GM18502 (cell line): ENCODE measurements around the gene RCBTB2.
A peak's percentile ranks its signal among the peaks of the same experiment; 100 is the strongest.

Experiments used
- ATAC-seq: cut with Tn5 transposase; IDR thresholded peaks from one replicate; pipeline ENCODE4 v1.9.1; 2021; ENCODE audit warnings: mild to moderate bottlenecking; ENCODE audit not compliant: unreplicated experiment, poor library complexity

Gene RCBTB2

GRCh38 chr13:48532256-48532505 lies 699 bp downstream of the RCBTB2 start:
- no peak for ATAC-seq

- no peak for ATAC-seq
These were observed 1.2 kb downstream of the RCBTB2 start for GRCh38 chr13:48531416-48532255.

- no peak for ATAC-seq
These were observed 2.0 kb downstream of the RCBTB2 start for GRCh38 chr13:48530833-48531232.

DNA sequence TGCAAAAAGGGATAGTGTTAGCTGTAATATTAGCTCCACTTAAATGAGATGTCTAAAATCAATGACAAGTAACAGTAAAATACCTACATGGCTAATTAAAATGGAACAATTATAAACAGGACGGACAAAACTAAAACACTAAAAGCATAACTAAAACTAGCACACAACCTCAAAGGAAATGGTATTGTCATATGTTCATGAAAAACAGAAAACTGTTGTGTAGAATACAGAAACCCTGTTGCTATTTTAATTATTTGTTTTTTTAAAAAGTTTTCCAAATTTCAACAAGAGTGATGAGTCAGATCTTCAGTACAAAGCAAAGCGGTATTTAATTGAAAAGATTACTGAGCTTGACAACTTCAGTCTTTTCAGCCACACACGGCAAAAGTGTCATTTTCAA lies 4.2 kb downstream of the RCBTB2 start:
- no peak for ATAC-seq

- no peak for ATAC-seq
These were observed 4.9 kb downstream of the RCBTB2 start for GRCh38 chr13:48527955-48528354.

DNA sequence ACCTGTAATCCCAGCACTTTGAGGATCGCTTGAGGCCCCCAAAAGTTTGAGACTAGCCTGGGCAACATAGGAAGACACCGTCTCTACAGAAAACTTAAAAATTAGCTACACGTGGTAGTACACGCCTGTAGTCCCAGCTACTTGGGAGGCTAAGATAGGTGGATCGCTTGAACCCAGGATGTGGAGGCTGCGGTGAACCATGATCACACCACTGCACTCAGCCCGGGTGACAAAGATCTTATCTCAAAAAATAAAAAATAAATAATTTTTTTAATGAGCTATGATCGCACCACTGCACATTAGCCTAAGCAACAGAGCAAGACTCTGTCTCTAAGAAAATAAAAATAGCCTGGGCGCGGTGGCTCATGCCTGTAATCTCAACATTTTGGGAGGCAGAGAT lies 6.6 kb downstream of the RCBTB2 start:
- no peak for ATAC-seq

DNA sequence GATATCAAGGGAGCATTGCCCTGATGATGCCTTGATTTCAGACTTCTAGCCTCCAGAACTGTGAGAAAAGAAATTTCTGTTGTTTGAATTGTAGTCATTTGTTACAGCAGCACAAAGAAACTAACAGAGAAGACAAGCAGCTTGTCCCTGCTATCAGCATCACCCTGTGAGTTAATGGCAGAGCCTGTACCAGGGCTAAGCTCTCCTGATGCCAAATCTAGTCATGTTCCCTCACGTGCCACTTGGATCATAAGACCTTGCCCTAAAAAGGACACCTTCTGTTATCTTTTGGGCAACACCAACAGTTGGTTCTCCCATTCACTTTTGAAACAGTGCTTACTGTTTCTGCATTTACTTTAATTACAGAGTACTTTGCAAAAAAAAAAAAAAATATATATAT lies 14.8 kb downstream of the RCBTB2 start:
- no peak for ATAC-seq

DNA sequence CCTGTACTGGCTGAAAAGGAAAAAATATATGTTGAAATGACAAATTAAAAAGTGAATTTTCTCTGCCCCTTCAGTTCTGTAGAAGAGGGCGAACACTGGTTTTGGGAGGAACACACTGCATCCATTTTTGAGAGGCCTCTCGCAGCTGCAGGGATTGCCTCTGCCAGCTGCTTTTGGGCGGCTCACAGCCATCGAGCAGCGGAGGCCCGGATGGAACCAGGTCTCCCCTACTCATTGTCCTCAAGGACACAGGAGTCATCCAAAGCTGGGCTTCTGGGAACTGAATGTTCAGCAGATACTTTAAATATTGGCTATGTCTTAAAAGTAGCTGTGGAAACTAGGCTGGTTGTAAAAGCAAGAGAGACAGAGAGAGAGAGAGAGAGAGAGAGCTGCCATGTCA lies 17.1 kb downstream of the RCBTB2 start:
- ATAC-seq, result no peak

DNA sequence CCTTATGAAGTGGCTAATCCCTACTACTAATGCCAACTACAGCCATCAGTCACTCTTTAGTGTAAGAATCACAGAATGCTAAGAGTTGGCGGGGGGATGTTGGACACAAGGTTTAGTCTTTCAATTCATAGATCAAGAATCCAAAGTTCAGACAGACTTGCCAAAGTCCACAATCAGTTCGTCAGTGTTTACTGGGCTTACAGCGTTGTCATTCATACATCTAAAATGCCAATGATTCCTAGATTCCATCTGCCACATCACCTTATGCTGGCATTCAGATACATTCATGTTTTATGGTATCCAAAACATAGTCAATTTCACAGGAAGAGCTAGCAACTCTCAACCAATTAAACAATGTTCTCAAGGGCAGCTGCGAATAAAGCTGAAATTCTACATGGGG lies 18.1 kb downstream of the RCBTB2 start:
- no peak for ATAC-seq

GRCh38 chr13:48511621-48512230 lies 21.2 kb downstream of the RCBTB2 start:
- ATAC-seq, result no peak

DNA sequence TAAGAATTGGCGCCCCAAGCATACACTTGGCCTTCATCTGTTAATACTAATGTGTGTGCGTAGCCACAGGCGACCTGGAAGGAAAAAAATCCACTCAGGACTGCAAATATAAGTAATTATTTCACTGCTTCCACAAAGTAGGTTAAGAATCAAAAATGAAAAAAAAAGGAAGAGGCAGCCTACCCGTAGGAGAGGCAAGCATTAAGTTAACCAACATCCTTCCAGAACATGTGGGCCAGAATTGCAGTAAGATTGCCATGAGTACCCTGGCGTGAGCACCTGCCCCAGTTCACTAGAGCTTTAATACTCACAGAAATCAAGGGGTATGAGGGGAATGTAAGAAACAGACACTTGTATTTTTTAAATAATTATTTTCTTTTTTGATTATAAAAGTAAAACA lies 22.2 kb downstream of the RCBTB2 start:
- no peak for ATAC-seq

GRCh38 chr13:48508011-48508410 lies 24.9 kb downstream of the RCBTB2 start:
- ATAC-seq, result no peak

DNA sequence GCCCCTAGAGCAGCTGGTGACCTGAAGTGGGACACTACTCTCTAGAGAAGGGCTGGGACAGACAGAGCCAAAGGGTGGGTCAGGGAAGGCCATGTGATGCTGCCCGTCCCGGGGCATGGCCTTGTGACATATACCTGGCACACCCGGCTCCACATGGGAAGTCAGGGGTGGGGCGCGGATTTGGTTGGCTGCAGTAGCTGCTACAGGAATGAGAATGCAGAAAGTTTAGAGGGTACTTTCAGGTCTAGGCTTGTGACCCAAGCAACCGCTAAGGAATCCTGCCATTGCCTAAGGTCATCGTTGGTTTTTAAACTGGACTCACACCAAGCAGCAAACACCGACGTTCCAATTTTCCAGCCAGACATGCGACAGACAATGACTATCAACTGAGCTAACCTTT lies 25.9 kb downstream of the RCBTB2 start:
- no peak for ATAC-seq

- peak; percentile 41 for ATAC-seq
These were observed 26.7 kb downstream of the RCBTB2 start for GRCh38 chr13:48506092-48506701.

- peak; percentile 84 for ATAC-seq
These were observed 27.2 kb downstream of the RCBTB2 start for GRCh38 chr13:48505597-48506091.

DNA sequence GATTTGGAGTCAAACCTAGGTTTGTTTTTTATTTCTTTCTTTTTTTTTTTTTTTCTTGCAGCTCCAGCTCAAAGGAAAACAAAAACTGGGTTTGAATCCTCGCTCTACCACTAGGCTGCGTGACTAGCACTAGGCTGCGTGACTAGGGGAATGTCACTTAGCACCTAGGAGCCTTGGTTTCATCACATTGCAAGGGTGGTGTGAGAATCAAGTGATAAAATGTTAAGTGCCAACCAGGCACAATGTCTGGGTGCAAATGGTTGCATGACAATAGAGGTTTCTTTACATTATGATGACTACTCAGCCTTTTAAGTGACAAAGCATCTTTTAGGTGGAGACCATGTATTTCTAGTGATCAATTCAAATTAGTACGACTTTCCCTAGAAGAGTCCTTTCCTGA lies 27.9 kb downstream of the RCBTB2 start:
- no peak for ATAC-seq

- no peak for ATAC-seq
These were observed 28.3 kb downstream of the RCBTB2 start for GRCh38 chr13:48504606-48505005.

DNA sequence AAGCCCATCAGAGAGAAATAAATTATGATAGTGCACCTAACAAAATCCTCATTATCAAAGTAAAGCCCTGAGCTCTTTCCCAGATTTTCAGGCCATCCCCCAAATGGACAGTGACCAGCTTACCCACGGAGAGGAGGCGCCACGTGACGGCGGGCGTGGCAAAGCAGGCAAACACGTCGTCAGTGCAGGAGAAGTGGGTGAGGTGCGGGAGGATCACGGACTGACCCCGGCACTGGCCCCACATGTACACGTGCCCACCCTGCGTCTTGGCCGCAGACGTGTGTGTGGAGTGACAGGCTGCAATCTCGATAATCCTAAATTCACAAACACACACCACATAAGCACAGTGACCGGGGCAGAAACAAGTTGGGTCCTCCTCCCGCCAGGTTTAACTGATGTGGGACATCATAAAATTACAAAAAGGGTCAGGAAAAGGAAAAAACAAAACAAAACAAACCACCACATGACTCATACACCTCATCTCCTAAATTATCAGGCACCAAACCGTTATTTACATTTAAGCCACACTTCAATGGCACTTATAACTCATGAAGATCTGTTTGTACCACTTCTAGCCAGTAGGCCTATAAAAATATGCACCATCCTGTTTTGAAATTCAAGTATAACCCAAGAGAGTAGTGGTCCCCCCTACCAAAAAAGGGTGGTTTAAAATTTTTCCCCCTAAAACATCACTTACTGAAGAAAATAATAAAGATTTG lies 30.1 kb downstream of the RCBTB2 start:
- ATAC-seq, result no peak

DNA sequence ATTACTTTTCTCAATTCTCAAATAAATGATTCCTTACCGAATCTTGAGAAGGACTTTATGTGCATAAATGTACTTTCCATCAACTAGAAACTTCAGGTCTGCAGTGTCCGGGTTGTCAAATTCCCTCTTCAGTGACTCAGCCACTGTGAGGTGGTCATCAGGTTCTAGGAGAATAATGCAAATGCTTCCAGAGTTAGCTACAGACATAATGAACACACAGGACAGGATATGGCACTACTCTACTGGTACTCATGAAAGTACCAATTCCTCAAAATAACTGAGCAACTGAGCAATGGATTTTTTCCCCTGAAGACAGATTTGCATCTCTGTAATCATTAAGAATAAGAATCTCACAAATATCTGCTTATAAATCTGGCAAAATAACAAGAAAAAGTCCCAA lies 31.2 kb downstream of the RCBTB2 start:
- no peak for ATAC-seq

- ATAC-seq, result peak; percentile 43
These were observed 32.2 kb downstream of the RCBTB2 start for GRCh38 chr13:48500652-48501197.

DNA sequence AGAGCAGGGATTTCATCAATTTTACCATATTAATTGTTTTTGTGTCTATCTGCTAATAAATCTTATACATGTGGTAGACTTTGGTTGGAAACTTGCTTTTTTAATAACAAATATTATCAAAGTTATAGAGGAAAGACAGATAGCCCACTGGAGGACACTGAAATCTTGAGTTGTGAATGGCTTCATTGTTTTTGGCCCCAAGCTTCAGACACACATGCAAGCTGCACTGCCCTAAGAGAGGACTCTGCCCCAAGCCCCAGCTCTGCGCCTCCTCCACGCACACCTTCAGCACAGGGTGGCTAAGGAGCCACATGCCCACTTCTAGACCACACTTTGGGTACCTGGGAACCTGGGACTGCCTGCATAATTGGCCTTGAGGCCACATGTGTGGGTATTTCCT lies 35.2 kb downstream of the RCBTB2 start:
- ATAC-seq, result no peak
